ENCODE measurements around the gene CLEC18B. TPM values are rescaled to one million over a fixed set of nuclear protein-coding genes. Genes with fewer than 3 reads are reported as not detected.
"Not testable (repeated sequence)": the region's sequence is repeated elsewhere in the genome, so short reads cannot be mapped to it uniquely, and the experiment has no call there.

The CLEC18B gene
- total RNA-seq, 8 experiments from 2014 or later: 0.90 to 7.8 (median 3.4) TPM; not detected in 1

GRCh38 chr16:74438492-74438979, 17.3 kb upstream of the CLEC18B start:
- 50 to 100% (median 92%) methylated on average over 1 to 7 of the region's 7 CpGs; no CpG with 5 or more reads in 1 of the 10 experiments for WGBS, 10 experiments
- in situ Hi-C loops (cut with MboI; ENCODE audit: low pct_unique_long_range_greater_than_20kb in 2 of 9, low sequenced_read_pairs in 9 of 9, unreplicated experiment in 9 of 9): loop anchor here in 1 of 9 experiments (25.0 kb wide), 1 partner anchor 126 kb away; no protein-coding TSS in a partner anchor
- no peak for ATAC-seq (replicated peaks in 6 of 8)
- H3K4me3 ChIP-seq: no peak overlapping the region
- no peaks in the 10 kb centered on the region for H3K4me1 ChIP-seq (replicated peaks in 1 of 2)
- no peak overlapping the region for H3K27ac ChIP-seq

- no peak overlapping the region for H3K4me3 ChIP-seq
- in situ Hi-C loops (cut with MboI; ENCODE audit: low pct_unique_long_range_greater_than_20kb in 2 of 9, low sequenced_read_pairs in 9 of 9, unreplicated experiment in 9 of 9): loop anchor here in 1 of 9 experiments (25.0 kb wide), 1 partner anchor 119 kb away; no protein-coding TSS in a partner anchor
- 60 to 100% (median 86%) methylated on average over 1 to 3 of the region's 5 CpGs; no CpG with 5 or more reads in 4 of the 10 experiments for WGBS, 10 experiments
These were observed 10.2 kb upstream of the CLEC18B start for GRCh38 chr16:74431516-74431915.

GRCh38 chr16:74430036-74430712, 8.9 kb upstream of the CLEC18B start:
- not testable (repeated sequence) for H3K4me3 ChIP-seq; H3K4me1 ChIP-seq (replicated peaks in 1 of 2); H3K27ac ChIP-seq
- in situ Hi-C loops (cut with MboI; ENCODE audit: low pct_unique_long_range_greater_than_20kb in 2 of 9, low sequenced_read_pairs in 9 of 9, unreplicated experiment in 9 of 9): loop anchor here in 1 of 9 experiments (25.0 kb wide), 1 partner anchor 118 kb away; no protein-coding TSS in a partner anchor
- ATAC-seq (replicated peaks in 6 of 8): peak; percentile 1 to 85 (median 72)
- 0 to 50% (median 25%) methylated on average over 2 to 5 of the region's 13 CpGs; no CpG with 5 or more reads in 3 of the 10 experiments for WGBS, 10 experiments

More at GRCh38 chr16:74431516-74431915, 10.2 kb upstream of the CLEC18B start:
- Histone ChIP-seq H3K4me1 (replicated peaks in 1 of 2) (no peaks in the 10 kb centered on the region), H3K27ac (no peak overlapping the region)
- peak in 2 of 8 experiments; percentile 8 to 22 for ATAC-seq (replicated peaks in 6 of 8)

DNA sequence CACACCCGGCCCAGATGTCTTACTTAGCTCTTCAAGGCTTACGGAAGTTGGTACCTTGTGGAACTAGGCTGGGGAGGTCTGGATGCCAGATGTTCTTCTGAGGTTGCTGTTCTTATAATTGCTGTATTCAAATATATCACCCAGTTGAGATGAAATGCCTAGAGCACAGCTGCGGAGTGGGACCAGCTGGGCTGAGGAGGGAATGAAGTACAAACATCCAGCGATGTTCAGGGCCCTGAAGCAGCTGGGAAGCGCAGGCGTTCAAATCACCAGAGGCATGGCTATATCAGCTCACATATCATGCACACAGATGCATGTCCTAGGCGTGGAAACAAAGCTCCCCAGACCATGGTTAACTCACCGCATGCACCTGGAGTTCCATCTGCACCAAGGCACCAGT, 7.2 kb upstream of the CLEC18B start:
- WGBS, 10 experiments: no CpG with 5 or more reads among the region's 8 CpGs
- ATAC-seq (replicated peaks in 6 of 8): peak in 6 of 8 experiments; percentile 16 to 94 (median 54)
- not testable (repeated sequence) for H3K27ac ChIP-seq; H3K4me1 ChIP-seq (replicated peaks in 1 of 2); H3K4me3 ChIP-seq
- in situ Hi-C loops (cut with MboI; ENCODE audit: low pct_unique_long_range_greater_than_20kb in 2 of 9, low sequenced_read_pairs in 9 of 9, unreplicated experiment in 9 of 9): loop anchor here in 1 of 9 experiments (25.0 kb wide), 1 partner anchor 116 kb away; no protein-coding TSS in a partner anchor

GRCh38 chr16:74425751-74426150, 4.5 kb upstream of the CLEC18B start:
- H3K27ac ChIP-seq; H3K4me3 ChIP-seq; H3K4me1 ChIP-seq (replicated peaks in 1 of 2); ATAC-seq (replicated peaks in 6 of 8): not testable (repeated sequence)
- in situ Hi-C loops (cut with MboI; ENCODE audit: low pct_unique_long_range_greater_than_20kb in 2 of 9, low sequenced_read_pairs in 9 of 9, unreplicated experiment in 9 of 9): loop anchor here in 1 of 9 experiments (25.0 kb wide), 1 partner anchor 113 kb away; no protein-coding TSS in a partner anchor
- 0 to 100% (median 78%) methylated on average over 1 to 2 of the region's 6 CpGs; no CpG with 5 or more reads in 6 of the 10 experiments for WGBS, 10 experiments

- ATAC-seq (replicated peaks in 6 of 8); H3K27ac ChIP-seq; H3K4me1 ChIP-seq (replicated peaks in 1 of 2); H3K4me3 ChIP-seq; in situ Hi-C loops (cut with MboI; ENCODE audit: low pct_unique_long_range_greater_than_20kb in 2 of 9, low sequenced_read_pairs in 9 of 9, unreplicated experiment in 9 of 9): not testable (repeated sequence)
- WGBS, 10 experiments: 20 to 67% methylated on average over 1 of the region's 4 CpGs; no CpG with 5 or more reads in 8 of the 10 experiments
These were observed 2.4 kb upstream of the CLEC18B start for GRCh38 chr16:74423721-74424120.

DNA sequence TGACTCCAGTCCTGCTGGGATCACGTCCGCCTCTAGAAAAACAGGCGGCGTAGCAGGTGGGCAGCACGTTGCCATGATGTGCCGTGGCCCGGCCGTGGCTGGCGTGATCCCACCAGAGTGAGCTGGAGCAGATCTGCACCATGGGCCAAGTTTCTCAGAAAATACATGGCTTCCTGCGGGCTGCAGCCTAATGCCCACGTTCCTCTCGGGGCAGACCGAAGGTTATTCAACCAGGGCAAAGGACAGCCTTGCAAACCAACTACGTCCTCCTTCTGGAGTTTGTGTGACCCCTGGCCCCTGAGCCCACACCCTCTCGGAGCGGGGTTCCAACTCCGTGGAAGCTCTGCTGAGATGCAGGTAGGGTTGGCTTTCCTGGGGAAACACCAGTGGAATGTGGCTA, 808 bp upstream of the CLEC18B start:
- ATAC-seq (replicated peaks in 6 of 8); H3K4me1 ChIP-seq (replicated peaks in 1 of 2); H3K4me3 ChIP-seq; in situ Hi-C loops (cut with MboI; ENCODE audit: low pct_unique_long_range_greater_than_20kb in 2 of 9, low sequenced_read_pairs in 9 of 9, unreplicated experiment in 9 of 9); H3K27ac ChIP-seq: not testable (repeated sequence)
- no CpG with 5 or more reads among the region's 17 CpGs for WGBS, 10 experiments

DNA sequence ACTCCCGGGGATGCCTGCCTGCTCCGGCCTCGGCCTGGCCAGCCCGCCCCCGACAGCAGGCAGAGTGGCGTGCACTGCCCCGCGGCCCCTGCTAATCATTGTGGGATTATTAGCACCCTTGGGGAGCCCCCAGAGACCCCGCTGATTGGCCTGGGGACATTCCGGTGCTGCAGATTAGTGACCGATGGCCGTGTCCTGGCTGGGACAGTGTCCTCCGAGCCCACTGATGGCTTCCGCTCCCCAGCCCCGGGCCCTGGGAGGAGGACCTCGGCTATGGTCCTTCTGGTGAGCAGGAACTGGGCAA, 156 bp upstream of the CLEC18B start:
- H3K4me3 ChIP-seq; H3K4me1 ChIP-seq (replicated peaks in 1 of 2); in situ Hi-C loops (cut with MboI; ENCODE audit: low pct_unique_long_range_greater_than_20kb in 2 of 9, low sequenced_read_pairs in 9 of 9, unreplicated experiment in 9 of 9); H3K27ac ChIP-seq: not testable (repeated sequence)
- peak in 5 of 8 experiments; percentile 34 to 50 (median 46) for ATAC-seq (replicated peaks in 6 of 8)
- no CpG with 5 or more reads among the region's 16 CpGs for WGBS, 10 experiments

GRCh38 chr16:74419811-74420210, 1.5 kb downstream of the CLEC18B start:
- H3K4me1 ChIP-seq (replicated peaks in 1 of 2); ATAC-seq (replicated peaks in 6 of 8); H3K4me3 ChIP-seq; in situ Hi-C loops (cut with MboI; ENCODE audit: low pct_unique_long_range_greater_than_20kb in 2 of 9, low sequenced_read_pairs in 9 of 9, unreplicated experiment in 9 of 9); H3K27ac ChIP-seq: not testable (repeated sequence)
- no CpG with 5 or more reads among the region's 14 CpGs for WGBS, 10 experiments

- H3K27ac ChIP-seq: not testable (repeated sequence)
These were observed 3.4 kb downstream of the CLEC18B start for GRCh38 chr16:74417897-74418296.

GRCh38 chr16:74413920-74414319, 7.4 kb downstream of the CLEC18B start:
- H3K4me3 ChIP-seq; in situ Hi-C loops (cut with MboI; ENCODE audit: low pct_unique_long_range_greater_than_20kb in 2 of 9, low sequenced_read_pairs in 9 of 9, unreplicated experiment in 9 of 9); H3K4me1 ChIP-seq (replicated peaks in 1 of 2); H3K27ac ChIP-seq; ATAC-seq (replicated peaks in 6 of 8): not testable (repeated sequence)
- WGBS, 10 experiments: 47 to 89% (median 60%) methylated on average over 1 to 3 of the region's 7 CpGs; no CpG with 5 or more reads in 7 of the 10 experiments

More at GRCh38 chr16:74417897-74418296, 3.4 kb downstream of the CLEC18B start:
- ATAC-seq (replicated peaks in 6 of 8); H3K4me1 ChIP-seq (replicated peaks in 1 of 2); in situ Hi-C loops (cut with MboI; ENCODE audit: low pct_unique_long_range_greater_than_20kb in 2 of 9, low sequenced_read_pairs in 9 of 9, unreplicated experiment in 9 of 9); H3K4me3 ChIP-seq: not testable (repeated sequence)
- no CpG with 5 or more reads among the region's 15 CpGs for WGBS, 10 experiments

DNA sequence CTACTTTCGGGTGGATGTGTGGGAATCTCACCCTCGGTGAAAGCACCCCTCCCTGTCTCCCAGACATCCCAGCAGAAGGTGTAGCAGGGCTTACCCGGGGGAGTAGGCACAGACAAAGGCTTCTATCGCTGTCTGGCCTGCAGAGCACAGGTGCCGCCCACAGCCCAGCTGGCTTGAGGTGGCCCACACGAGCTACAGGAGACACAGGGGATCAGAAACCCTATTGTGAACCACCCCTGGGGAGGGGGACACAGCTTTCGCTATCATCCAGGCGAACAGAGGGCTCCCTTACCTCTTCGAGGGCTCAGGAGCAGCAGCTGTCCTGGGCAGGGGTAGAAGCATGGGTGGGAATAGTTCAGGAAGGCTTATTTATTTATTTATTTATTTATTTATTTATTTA, 7.8 kb downstream of the CLEC18B start:
- in situ Hi-C loops (cut with MboI; ENCODE audit: low pct_unique_long_range_greater_than_20kb in 2 of 9, low sequenced_read_pairs in 9 of 9, unreplicated experiment in 9 of 9); H3K4me3 ChIP-seq; H3K27ac ChIP-seq; H3K4me1 ChIP-seq (replicated peaks in 1 of 2); ATAC-seq (replicated peaks in 6 of 8): not testable (repeated sequence)
- 87% methylated on average over 3 of the region's 9 CpGs; no CpG with 5 or more reads in 9 of the 10 experiments for WGBS, 10 experiments

- H3K4me1 ChIP-seq (replicated peaks in 1 of 2); H3K4me3 ChIP-seq; in situ Hi-C loops (cut with MboI; ENCODE audit: low pct_unique_long_range_greater_than_20kb in 2 of 9, low sequenced_read_pairs in 9 of 9, unreplicated experiment in 9 of 9); H3K27ac ChIP-seq: not testable (repeated sequence)
- peak in 3 of 8 experiments; percentile 18 to 21 (median 19) for ATAC-seq (replicated peaks in 6 of 8)
- 40% methylated on average over 1 of the region's 10 CpGs; no CpG with 5 or more reads in 9 of the 10 experiments for WGBS, 10 experiments
These were observed 8.4 kb downstream of the CLEC18B start for GRCh38 chr16:74412775-74413390.

All from motor neuron (in vitro differentiated cells).